ENCODE data around the gene GALNT16. TPM values are rescaled to one million over a fixed set of nuclear protein-coding genes. Genes with fewer than 3 reads are reported as not detected.
A peak's percentile ranks its signal among the peaks of the same experiment; 100 is the strongest.

GALNT16 gene
- total RNA-seq, 4 donors from 2014 or later: 2.2 to 7.1 (median 6.9) TPM

DNA sequence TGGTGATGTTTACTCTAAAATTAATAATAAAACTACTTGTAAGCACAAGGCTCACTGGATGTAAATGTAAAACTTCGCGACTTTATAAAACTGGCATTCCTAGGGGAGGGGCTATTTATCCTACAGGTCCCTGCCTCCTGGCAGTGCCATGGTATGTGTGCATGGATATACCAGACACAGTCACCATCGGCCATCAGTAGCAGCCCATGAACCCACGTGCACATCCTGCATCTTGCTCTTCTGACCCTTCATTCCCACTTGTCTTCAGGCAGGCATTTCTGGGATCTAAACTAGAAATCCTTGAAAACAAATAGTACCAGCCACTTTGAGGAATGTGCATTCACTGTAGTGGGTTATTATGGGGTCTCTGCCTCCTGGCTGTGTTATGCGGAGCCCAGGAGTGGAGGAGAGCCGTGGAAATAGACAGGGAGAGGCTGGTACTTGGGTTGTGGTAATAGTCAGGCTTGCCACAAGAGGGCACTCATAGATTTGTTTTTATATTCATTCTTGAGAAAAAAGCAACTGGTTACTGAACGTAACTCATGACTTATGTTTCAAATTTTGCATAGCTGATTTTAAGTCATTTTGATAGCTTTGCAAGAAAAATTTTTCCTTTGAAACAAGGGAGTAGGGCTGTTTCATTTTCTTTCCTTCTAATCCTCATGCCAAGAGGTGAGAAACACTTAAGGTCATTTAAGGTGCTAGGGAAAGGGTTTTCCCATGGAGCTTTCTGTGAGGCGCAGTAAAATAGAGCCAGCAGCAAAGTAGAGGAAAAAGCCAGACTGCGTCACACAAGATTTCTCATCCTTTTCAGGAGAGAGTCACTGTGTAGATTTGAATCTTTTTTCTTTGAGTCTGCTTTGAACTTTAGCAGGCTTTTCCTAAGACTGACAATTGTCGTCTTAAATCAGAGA is 17.4 kb upstream of the GALNT16 start:
- peaks cover 20 to 26% of the 10 kb centered on the region in 2 donors for H3K36me3 ChIP-seq
- H3K4me3 ChIP-seq (replicated peaks in 1 of 3): no peak overlapping the region
- H3K9me3 ChIP-seq: no peaks in the 10 kb centered on the region
- WGBS, 2 donors: 63% methylated on average over 10 of the region's 10 CpGs
- peak; percentile 61 to 67 for DNase-seq
- H3K27me3 ChIP-seq: no peaks in the 10 kb centered on the region
- intact Hi-C loops (cut with DNase I): loop anchor here (5.0 kb wide), 2 partner anchors 220 to 335 kb away; no protein-coding TSS in a partner anchor
- no peak overlapping the region for H3K27ac ChIP-seq
- no peak for TF ChIP-seq POLR2A (IDR thresholded peaks at IDR 0.05)
- TF ChIP-seq, protein P1, sequence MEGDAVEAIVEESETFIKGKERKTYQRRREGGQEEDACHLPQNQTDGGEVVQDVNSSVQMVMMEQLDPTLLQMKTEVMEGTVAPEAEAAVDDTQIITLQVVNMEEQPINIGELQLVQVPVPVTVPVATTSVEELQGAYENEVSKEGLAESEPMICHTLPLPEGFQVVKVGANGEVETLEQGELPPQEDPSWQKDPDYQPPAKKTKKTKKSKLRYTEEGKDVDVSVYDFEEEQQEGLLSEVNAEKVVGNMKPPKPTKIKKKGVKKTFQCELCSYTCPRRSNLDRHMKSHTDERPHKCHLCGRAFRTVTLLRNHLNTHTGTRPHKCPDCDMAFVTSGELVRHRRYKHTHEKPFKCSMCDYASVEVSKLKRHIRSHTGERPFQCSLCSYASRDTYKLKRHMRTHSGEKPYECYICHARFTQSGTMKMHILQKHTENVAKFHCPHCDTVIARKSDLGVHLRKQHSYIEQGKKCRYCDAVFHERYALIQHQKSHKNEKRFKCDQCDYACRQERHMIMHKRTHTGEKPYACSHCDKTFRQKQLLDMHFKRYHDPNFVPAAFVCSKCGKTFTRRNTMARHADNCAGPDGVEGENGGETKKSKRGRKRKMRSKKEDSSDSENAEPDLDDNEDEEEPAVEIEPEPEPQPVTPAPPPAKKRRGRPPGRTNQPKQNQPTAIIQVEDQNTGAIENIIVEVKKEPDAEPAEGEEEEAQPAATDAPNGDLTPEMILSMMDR (IDR thresholded peaks at IDR 0.05): peak; percentile 63 to 80 (median 76)
- H3K4me1 ChIP-seq: no peaks in the 10 kb centered on the region

DNA sequence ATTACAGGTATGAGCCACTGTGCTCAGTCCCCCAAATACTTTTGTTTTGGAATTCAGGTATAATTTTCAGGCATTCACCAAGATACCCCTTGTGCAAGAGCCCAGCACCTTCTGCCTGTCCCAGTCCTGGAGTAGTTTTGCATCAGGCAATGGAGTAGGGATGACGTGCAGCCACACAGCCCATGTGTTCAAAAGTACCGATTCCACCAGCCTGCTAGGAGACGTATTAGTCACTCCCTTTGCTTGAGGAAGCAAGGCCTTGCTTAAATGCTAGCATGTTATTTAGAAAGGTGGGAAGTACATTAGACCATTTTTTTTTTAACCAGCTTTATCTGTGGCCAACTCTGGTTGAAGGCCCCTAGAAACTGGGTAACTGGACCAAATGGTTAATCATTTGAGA is 15.0 kb upstream of the GALNT16 start:
- TF ChIP-seq, protein P1 (IDR thresholded peaks at IDR 0.05): no peak
- no peak for TF ChIP-seq POLR2A (IDR thresholded peaks at IDR 0.05)
- Histone ChIP-seq H3K9me3 (no peaks in the 10 kb centered on the region), H3K27me3 (no peaks in the 10 kb centered on the region), H3K4me1 (no peaks in the 10 kb centered on the region), H3K27ac (no peak overlapping the region), H3K36me3 (peaks cover 5 to 8% of the 10 kb centered on the region in 2 donors), H3K4me3 (replicated peaks in 1 of 3) (no peak overlapping the region)
- no peak for DNase-seq
- WGBS, 2 donors: 81 to 94% methylated on average over 3 of the region's 3 CpGs
- intact Hi-C loops (cut with DNase I): loop anchor here (5.0 kb wide), 2 partner anchors 217 to 332 kb away; no protein-coding TSS in a partner anchor

DNA sequence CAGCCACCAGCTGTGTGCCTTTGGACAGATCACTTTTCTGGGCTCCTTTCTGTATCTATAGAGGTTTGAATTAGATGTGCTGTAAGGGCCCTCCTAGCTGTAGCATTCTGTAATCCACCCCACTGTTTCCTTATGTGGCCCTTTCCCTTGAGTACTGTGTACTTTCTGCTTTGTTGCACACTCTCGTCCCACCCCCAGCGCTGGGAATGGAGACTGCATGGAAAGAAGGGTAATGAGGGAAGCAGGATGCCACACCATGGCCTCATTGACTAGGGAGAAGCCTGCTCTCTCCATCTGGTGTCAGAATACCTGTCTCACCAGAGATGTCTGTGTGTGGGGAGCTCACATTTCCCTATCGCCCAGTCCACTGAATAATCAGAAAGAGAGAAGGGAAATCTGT is 13.6 kb upstream of the GALNT16 start:
- no peak overlapping the region for H3K4me3 ChIP-seq (replicated peaks in 1 of 3)
- H3K4me1 ChIP-seq: no peaks in the 10 kb centered on the region
- no peaks in the 10 kb centered on the region for H3K9me3 ChIP-seq
- WGBS, 2 donors: 51 to 67% methylated on average over 3 of the region's 3 CpGs
- H3K27me3 ChIP-seq: no peaks in the 10 kb centered on the region
- TF ChIP-seq POLR2A (IDR thresholded peaks at IDR 0.05): no peak
- TF ChIP-seq, protein P1 (IDR thresholded peaks at IDR 0.05): no peak
- peak in 1 of 2 donors; percentile 19 for DNase-seq
- intact Hi-C loops (cut with DNase I): no loop called here
- peaks cover 0 to 3% of the 10 kb centered on the region in 2 donors for H3K36me3 ChIP-seq
- no peak overlapping the region for H3K27ac ChIP-seq

DNA sequence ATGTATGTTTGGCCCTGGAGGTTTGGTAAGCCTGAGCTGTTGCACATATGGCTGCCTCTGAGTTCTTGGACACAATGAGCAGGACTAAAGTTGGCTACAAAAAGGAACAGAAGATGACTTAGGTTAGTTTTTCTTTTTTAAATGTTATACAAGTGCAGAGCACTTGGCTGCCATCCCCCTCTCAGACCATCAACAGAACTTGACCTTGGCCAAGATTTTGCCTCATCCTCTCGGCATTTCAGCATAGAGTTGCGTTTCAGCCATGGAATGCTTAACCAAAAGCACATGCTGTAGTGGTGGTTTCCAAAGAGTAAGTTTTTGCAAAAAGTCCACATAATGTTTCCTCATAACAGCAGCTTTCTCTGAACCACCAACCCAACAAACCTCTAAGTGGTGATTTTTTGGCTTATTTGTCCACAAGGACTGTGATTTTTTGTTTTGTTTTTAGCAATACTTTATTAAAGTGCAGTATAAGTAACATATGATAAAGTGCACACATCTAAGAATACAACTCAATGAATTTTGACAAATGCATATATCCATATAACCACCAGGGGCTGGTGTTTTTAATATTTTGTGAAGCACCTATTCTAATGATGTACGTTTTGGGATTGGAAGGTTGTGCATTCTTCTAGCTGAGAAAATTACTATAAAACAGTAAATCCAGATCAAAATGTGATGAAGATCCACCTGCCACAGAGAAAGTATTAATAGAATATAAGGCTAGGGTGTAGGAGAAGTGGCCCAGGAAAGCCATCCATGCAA is 12.1 kb upstream of the GALNT16 start:
- no peaks in the 10 kb centered on the region for H3K36me3 ChIP-seq
- H3K27ac ChIP-seq: no peak overlapping the region
- intact Hi-C loops (cut with DNase I): no loop called here
- H3K9me3 ChIP-seq: no peaks in the 10 kb centered on the region
- TF ChIP-seq, protein P1 (IDR thresholded peaks at IDR 0.05): peak in 1 of 6 experiments; percentile 7
- no peak for TF ChIP-seq POLR2A (IDR thresholded peaks at IDR 0.05)
- no peaks in the 10 kb centered on the region for H3K4me1 ChIP-seq
- 52 to 80% methylated on average over 3 of the region's 3 CpGs for WGBS, 2 donors
- no peak overlapping the region for H3K4me3 ChIP-seq (replicated peaks in 1 of 3)
- no peaks in the 10 kb centered on the region for H3K27me3 ChIP-seq
- no peak for DNase-seq
